NCI-H748 (cell line): ENCODE data around the gene CUL7.
"Not testable (repeated sequence)": the region's sequence is repeated elsewhere in the genome, so short reads cannot be mapped to it uniquely, and the experiment has no call there.

Experiments used
- DNase-seq: peaks from one replicate; lab custom pipeline; 2025; ENCODE audit not compliant: unreplicated experiment; lab: John Stamatoyannopoulos, UW

The CUL7 gene

DNA sequence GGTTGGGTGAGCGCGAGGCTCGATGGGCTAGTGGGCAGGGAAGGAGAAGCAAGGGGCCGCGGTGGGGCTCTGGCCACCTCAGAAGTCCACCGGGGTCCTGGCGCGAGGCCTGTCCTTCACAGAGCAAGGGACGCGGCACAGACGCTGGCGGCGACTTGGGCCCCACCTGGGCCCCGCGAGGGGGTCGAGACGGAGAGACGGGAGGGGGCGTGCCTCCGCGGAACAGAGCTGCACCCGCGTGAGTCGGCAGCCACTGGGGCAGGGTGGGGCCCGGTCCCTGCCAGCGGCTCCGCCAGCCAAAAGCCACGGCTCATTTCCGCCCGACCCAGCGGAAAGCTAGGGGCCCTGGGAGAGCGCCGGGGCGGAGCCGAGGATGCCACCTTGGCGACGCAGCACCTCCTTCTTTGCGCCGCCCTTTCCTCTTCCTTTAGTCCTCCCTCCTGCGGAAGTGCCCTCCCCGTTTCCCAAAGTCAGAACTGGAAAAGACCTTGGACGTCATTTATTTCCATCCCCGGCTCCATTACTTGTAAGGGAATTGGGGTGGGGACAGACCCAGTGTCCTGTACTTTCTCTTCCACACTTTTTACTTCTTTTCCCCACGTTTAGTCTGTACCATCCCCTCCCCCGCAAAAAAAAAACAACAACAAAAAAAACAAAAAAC lies at the start of gene CUL7:
TSS of gene CUL7 (minus strand) at position 307 of the 661 bp plus-strand sequence. CDS start 1,063 bp downstream, outside the sequence.
- peak; percentile 97 for DNase-seq

DNA sequence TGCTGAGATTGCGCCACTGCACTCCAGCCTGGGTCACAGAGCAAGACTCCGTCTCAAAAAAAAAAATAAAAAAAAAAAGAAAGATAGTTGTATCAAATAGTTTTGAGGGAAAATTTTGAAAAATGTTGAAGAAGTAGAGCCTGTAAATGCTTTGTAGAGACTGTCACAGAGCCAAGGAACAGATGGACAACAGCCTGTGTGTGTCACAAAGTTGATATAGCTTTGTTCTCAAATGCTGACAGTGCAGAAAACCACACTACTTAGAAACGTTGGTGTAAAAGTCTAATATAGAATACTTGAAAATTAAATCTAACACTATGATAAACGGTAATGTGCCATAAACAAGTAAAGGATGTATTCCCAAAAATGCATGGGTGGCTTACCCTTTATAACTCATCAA lies 47.8 kb upstream of the CUL7 start:
- no peak for DNase-seq

DNA sequence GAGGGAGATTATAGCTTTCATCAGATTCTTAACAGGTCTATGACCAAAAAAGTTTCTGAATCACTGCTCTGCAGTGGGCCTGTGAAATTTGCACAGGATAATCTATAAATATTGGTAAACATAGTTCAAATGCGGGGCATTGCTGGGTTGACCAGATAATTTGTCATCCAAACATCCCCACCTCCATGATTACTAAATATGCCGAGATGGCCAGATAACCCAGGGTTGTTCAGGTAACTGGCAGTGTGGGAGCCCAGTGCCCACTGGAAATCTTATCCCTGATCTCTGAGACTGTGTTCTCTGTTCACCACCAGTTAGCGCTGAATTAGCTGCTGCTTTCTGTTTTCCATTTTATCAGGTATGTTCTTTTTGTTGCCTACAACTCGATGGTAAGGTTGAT lies 43.9 kb upstream of the CUL7 start:
- DNase-seq = no peak

DNA sequence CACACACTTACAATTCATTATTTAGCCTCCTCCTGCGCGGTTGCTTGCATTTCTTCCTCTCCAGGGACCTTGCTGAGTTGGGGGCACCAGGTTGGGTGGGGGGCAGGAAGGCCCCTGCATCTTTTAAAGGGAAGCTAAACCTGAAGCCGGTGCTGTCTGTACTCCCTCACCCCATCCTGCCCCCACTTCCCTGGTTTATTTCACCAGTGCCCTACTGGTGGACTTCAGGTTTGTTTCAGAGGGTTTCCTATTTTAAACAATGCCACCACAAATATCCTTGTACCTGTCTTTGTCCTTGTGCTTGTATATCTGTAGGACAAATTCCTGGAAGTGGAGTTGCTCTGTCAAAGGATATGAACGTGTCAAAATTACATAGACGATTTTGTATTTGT lies 43.4 kb upstream of the CUL7 start:
- no peak for DNase-seq

DNA sequence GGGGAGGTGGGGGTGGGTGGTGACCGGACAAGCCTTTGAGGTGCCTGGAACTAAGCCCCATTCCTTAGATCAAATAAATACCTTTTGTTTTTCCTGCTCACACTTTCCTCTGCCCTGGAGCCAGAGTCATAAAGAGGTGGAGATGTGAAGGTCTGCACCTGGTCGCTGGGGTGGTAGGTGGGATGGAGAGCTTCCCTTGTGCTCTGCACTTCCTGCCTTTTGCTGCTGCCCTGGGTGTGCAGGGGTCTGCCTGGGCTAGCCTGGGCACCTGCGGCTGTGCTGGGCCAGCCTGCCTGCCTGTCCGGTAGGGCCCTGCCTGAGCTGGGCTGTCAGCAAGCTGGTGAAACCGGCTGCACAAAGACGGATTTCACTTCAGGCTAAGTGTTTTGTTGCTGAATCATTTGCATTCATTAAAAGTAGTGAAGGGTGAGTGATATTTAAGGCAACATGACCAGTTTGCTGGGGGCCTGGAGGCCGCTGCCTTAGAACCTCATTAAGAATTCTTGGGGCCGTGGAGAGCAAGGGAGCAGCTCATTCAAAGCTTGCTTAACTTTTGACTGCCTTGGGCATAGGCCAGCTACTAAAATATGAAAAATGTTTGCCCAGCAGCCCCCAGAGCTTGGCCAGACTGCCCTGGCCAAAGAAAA lies 42.9 kb upstream of the CUL7 start:
- no peak for DNase-seq

DNA sequence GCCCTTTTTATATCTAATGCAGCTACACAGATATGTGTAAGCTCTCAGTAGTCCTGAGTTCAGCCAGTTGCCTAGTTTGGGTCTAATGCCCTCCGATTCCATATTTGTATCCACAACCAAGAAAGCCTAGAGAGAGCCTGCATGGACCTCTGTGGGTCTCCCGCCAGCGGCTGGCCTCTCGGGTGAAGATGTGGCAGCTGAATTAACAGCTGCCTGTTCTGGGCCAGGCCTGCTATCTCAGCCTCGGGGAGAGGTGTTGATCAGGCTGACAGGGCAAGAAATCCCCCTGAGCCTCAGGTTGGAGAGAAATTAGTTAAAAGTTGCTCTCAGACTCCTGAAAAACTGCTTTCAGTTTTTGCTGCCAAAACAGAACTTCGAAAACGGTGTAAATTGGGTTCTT lies 42.3 kb upstream of the CUL7 start:
- DNase-seq = no peak

DNA sequence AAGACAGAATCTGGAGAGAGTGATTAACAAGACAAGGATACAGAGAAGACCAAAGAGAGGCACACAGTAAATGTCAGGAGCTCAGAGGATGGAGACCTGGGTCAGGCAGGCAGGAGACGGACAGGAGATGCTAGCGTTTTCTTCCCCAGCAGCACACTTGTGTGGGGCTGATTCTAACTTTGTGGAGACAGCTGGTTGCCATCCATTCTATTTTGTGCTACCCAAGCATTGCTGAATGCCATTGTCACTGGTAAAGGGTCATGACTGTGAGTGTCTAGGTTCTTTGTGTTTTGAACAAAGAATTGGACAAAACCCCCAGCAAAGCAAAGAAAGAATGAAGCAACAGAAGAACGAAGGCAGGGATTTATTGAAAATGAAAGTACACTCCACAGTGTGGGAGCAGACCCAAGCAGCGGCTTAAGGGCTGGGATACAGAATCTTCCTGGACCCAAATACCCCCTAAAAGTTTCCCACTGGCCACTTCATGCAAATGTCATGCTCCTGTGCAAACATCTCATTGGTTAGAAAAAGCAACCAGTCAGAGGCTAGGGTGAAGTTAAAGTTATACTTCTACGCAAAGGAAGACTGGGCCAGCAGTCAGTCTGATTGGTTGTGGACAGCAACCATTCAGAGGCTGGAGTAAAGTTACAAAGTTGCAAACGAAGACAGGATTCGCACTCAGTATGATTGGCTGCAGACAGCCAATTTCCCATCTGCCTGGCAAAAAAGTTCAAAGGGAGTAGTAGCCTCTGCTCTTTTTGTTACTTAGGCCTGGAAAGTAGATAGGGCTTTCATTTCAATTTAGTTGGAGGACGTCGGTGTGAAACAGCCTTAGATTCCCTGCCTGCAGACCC lies 40.0 kb upstream of the CUL7 start:
- DNase-seq = no peak

DNA sequence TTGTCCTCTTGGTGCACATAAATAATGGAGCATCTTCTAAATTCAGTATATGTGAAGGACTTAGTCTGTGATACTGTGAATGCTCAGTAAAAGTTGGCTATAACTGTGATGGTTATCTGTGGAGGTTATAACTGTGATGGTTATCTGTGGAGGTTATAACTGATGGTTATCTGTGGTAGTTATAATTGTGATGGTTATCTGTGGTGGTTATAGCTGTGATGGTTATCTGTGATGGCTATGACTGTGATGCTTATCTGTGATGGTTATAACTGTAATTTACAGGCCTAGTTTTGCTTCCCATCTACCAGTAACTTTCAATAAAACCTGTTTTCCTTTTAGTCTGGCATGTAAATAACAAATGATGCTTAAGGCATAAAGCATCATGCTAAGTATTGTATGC lies 39.0 kb upstream of the CUL7 start:
- no peak for DNase-seq

DNA sequence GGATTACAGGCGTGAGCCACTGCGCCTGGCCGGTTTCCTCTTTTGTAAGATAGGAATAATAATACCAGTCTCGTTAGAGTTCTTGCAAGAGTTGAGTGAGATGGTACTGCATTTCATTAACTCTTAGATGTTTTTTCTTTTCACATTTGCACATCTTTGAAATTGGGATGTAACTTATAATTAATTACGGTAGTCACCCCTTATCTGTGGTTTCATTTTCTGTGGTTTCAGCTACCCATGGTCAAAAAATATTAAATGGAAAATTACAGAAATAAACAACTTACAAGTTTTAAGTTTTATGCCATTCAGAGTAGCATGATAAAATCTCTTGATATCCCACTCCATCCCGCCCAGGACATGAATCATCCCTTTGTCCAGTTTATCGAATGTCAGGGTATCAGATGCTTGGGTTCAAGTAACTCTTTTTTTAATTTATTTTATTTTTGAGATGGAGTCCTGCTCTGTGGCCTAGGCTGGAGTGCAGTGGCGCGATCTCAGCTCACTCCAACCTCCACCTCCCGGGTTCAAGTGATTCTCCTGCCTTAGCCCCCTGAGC lies 37.9 kb upstream of the CUL7 start:
- DNase-seq = no peak

DNA sequence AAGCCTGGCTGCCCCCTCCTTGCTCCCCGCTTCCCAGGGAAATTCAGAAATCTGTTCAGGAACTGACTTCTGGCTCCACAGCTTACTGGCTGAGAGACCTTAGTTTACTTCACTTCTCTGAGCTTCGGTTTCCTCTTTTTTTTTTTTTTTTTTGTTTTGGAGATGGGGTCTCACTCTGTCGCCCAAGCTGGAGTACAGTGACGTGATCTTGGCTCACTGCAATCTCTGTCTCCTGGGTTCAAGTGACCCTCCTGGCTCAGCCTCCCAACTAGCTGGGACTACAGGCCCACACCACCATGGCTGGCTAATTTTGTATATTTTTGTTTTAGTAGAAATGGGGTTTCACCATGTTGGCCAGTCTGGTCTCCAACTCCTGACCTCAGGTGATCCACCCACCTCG lies 37.4 kb upstream of the CUL7 start:
- no peak for DNase-seq

DNA sequence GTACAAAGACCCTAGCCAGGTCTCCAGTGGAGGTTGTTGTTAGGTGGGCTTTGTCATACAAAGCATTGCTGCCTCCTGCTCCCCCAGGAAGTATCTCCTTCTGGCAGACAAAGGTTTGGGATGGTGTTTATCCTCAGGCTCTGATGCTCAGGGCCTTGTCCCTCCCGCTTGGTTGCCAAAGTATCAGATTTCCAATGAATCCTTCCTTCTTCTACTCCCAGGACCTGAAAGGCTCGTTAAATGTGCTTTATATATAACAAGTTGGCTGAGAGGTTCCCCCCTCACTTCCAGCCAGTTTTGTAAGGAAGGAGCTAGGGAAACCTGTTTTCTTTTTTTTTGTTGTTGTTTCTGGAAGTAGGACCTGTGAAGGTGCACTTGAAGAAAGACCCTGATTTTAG lies 36.9 kb upstream of the CUL7 start:
- no peak for DNase-seq

DNA sequence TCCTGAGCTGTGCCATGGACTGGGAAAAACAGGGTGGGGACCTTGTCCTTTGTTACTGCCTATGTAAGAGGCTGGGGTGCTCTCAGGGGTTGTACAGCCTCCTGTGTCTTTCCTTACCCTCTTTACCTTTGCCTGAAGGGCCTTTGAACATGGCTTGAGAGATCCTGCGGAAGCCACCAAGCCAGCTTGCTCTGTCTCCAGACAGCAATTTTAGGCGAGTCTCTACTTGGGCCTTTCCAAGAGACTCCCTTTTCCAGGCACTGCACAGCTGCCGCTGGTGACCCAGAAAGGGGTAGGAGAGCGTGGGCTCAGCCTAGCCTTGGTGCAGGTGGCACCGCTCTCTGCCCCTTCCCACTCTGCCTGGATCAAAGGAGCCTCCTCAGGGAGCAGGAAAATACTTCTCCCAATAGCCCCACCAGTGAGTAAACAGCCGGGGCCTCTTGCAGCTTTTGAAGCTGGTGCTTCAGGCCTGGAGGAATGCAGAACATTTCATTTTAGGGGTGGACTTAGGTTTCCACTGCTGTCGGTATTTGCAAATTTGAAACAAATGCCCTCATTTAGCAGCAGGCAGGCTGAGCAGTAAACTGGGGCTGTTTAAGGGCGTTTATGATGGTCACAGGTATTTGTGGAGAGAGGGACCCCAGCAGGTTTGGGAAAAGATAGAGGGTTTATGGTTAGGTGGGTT lies 36.4 kb upstream of the CUL7 start:
- DNase-seq = no peak

DNA sequence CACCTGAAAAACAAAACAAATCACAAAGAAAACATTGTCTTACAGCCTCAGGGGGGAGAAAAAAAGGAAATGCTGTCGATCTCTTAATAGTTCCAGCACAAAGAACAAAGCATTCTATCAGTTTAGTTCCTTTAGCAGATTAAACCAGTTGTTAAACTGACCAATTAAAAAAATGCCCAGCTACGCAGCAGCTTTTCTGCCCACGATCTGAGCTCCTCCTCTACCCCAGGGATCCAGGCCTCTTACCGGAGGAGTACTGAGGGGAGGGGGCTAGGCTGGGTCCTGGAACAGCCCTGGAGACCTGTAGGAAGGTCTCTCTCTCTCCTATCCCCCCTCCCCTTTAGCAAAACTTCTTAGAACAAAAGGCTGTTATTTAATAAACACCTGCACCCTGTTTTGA lies 35.8 kb upstream of the CUL7 start:
- DNase-seq = no peak

DNA sequence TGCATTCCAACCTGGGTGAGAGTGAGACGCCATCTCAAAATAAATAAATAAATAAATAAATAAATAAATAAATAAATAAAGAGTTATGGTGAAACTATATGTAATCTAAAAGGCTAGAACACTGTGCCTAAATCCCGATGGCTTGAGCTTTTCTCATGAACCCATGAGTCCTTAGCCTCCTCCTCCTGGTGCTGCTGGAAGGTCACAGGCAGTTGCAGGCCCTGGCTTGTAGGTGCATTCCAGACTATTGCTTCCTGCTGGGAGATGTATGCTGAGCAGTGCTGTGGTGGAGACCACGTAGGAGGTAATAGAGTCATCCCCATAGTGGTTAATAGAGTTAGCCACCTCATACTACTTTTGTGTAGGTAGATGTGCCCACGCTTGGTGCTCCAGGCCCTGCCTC lies 35.0 kb upstream of the CUL7 start:
- no peak for DNase-seq

DNA sequence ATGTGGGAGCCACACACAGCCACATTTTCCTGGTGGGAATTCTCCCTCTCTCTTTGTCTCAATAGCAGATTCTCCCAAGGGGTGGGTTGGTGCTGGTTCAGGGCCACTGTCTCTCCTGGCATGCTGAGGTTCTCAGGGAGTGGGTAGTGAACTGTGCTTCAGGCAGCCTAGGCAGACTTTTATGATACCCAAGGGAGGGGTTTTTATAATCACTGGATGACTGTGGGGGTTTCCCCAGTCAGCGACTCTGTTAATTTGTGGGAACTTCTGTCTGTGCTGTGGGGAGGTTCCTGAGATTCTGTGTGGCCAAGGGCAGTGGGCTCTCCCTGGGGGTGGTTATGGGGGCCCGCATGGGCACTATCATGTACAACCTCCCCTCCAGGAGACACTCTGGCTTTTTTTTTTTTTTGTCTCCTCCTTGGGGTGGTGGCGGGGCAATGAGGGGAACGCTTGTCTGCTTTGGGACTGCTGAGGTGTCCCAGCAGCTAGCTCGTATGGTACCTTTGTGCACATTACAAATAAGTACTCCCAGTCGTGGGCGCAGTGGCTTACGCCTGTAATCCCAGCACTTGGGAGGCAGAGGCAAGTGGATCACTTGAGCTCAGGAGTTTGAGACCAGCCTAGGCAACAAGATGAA lies 32.5 kb upstream of the CUL7 start:
- DNase-seq = no peak

DNA sequence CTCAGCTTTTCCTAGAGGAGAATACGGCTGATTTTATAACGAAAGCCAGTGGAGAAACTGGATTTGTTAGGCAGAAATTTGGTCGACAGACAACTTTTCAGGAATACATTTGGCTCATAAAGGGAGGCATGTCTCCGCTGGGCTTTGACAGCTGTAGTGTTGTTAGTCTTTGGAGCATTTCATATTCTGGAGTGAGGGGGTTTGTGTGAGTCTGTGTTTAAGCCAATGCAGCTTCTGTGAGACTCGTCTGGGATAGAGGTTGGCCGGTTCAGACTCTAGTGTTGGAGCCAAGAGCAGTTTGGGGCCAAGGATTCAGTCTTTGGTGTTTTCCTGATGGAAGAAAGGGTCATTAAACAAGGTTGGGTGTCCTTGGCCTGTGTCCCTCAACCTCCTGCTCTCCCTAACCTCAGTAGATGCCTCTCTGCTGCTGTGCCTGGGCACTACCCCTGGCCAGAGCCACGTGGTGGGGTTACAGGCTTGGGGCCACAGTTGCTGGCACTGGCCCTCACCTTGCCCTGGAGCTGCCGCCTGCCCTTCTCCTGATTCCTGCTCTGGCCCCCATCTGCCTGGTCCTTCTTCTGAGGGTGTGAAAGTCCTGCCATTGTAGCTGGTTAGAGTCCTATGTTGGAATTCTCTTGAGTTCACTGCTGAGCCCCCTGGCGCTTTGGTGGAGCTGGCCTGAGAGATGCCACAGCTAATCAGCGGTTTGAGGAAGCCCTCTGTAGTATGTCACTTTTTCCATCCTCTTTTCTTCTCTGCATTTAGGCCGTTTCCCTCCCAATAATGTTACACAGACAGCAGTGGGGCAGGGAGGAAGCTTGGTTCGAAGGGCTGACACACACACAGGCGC lies 29.4 kb upstream of the CUL7 start:
- no peak for DNase-seq

DNA sequence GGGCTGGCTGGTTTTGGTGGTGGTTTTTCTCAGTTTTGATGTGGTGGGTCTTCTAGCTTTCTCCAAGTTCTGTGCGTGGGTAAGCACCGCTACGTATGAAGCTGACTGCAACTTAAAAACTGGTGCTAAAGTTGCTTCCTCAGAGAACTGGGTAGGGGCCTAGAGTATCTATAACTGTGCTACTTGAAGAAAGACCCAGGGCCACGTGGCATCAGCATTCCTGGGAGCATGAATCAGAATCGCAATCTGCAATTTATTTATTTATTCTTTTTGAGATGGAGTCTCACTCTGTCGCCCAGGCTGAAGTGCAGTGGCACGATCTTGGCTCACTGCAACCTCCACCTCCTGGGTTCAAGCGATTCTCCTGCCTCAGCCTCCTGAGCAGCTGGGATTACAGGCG lies 28.3 kb upstream of the CUL7 start:
- not testable (repeated sequence) for DNase-seq

DNA sequence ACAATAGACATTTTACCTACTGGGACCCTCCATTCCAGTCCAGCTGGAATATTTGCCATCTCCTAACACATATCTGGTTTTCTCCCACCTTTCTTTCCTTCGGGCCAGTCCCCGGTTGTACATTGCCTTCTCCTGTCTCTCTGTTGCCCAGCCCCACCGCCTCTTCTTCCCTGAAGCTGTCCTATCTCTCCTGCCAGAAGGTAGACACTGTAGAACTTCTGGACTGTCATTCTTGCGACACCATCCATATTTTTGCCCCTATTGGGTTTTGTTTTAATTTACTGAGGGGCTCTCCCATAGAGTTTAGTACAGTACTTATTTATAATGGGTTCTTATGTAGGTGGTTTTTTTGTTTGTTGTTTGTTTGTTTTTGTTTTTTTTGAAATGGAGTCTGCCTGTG lies 27.4 kb upstream of the CUL7 start:
- DNase-seq = no peak

DNA sequence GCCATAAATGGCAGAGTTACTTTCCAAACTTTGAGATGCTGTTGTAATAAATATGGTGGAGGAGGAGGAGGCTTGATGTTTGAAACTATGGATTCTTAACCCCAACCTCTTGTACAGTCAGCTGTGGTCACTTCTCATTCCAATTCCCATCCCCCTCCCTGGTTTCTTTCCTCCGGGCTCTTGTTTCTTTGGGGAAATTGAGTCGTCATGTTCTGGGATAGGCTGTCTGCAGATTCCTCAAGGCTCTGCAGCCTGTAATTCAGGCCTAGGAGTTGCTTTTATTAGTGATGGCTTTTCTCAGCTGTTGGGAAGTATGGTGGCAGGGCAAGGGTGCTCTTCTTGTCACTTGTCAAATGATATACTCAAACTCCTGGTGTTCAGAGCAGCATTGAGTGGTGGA lies 25.0 kb upstream of the CUL7 start:
- no peak for DNase-seq

DNA sequence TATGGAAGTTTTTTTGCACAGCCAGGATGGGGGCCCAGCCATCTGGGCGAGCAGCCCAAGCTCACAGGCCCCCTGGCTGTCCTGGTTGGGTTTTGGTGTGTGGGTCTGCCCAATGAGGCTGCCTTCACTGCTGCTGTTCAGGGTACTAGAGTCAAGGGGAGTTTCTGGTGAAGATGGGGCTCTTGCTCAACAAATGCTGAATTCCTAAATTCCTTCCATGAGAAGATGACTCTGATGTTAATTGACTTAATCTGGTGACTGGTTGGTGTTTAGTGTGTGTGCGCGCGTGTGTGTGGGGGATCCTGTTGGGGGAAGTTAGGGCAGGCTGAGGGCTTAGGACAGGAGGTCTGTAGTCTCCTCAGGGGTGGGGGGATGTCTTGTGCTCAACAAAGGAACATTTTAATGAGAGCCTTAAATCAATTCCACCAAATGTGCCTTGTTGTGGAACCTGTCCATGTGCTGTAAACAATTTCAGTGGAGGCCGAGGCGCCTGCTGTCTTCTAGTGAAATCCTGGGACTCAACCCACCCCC lies 24.4 kb upstream of the CUL7 start:
- no peak for DNase-seq
